Stomach (tissue), 4 donors: Measurements from ENCODE around the gene DIRAS1.

Experiments used
- CTCF ChIP-seq, 7 experiments: fragments of 450-650 bp in 4 of 7; fragments of 200-600 bp in 3 of 7; sonication (generic) in 3 of 7; IDR thresholded peaks; one replicate each; pipeline ENCODE4 v1.5.1; 2016 to 2019; ENCODE audit warnings: antibody characterized with exemption in 7 of 7, control low read depth in 2 of 7, mild to moderate bottlenecking in 1 of 7
- EP300 ChIP-seq: sonication (generic); formaldehyde crosslinking; IDR thresholded peaks from one replicate; pipeline ENCODE4 v1.6.1; 2017; ENCODE audit warnings: antibody characterized with exemption
- POLR2A ChIP-seq, 4 donors: fragments of 450-650 bp; IDR thresholded peaks; one replicate each; pipeline ENCODE4 v1.6.1; 2016; ENCODE audit warnings: antibody characterized with exemption in 4 of 4, control low read depth in 2 of 4, mild to moderate bottlenecking in 1 of 4, moderate library complexity in 1 of 4
- POLR2AphosphoS5 ChIP-seq, 3 donors: sonication (generic); formaldehyde crosslinking; IDR thresholded peaks; one replicate each; pipeline ENCODE4 v1.6.1; 2016; ENCODE audit warnings: antibody characterized with exemption in 3 of 3

GRCh38 chr19:2759965-2760364, 38.8 kb upstream of the DIRAS1 start:
- TF ChIP-seq POLR2AphosphoS5 (IDR thresholded peaks at IDR 0.05) = no peak
- TF ChIP-seq POLR2A (IDR thresholded peaks at IDR 0.05) = no peak
- no peak for TF ChIP-seq CTCF (IDR thresholded peaks at IDR 0.05)
- no peak for TF ChIP-seq EP300
